Liver (tissue), 3 donors: ENCODE data around the gene ACOT2.

Experiments
- EGR1 ChIP-seq, 2 donors: IDR thresholded peaks; 2 replicates each; pipeline ENCODE4 v1.6.1; 2016 to 2018; ENCODE audit warnings: antibody characterized with exemption in 2 of 2, low read depth in 2 of 2
- NR2F2 ChIP-seq: IDR thresholded peaks from 2 replicates; pipeline ENCODE4 v1.6.1; 2016; ENCODE audit warnings: antibody characterized with exemption
- SP1 ChIP-seq: IDR thresholded peaks from 2 replicates; pipeline ENCODE4 v1.6.1; 2018; ENCODE audit warnings: antibody characterized with exemption, mild to moderate bottlenecking
- YY1 ChIP-seq: IDR thresholded peaks from 2 replicates; pipeline ENCODE4 v1.6.1; 2016; ENCODE audit warnings: antibody characterized with exemption, mild to moderate bottlenecking
- TF ChIP-seq, protein P1 (sequence below): fragments of 150-350 bp; IDR thresholded peaks from 2 replicates; pipeline ENCODE4 v1.5.1; 2017; ENCODE audit warnings: improper control_type of control experiment, low read depth, low read length; ENCODE audit not compliant: missing input control
- donor health status: healthy.
- donor health status: healthy.

DNA sequence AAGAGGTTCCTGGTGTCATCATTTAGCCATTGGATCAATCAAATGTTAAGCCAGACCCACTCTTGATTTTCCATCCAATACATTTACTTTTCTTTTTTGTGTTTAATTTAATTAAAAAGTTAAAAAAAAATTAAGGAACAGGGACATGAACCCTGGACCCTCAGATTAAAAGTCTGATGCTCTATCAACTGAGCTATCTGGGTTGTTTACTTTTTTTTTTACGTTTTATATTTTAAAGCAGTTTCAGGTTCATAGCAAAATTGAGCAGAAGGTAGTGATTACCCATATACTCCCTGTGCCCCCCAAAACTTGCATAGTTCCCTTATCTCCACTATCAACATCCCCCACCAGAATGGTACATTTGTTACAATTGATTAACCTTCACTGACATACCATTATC is 19.7 kb downstream of the ACOT2 start:
- TF ChIP-seq, protein P1, sequence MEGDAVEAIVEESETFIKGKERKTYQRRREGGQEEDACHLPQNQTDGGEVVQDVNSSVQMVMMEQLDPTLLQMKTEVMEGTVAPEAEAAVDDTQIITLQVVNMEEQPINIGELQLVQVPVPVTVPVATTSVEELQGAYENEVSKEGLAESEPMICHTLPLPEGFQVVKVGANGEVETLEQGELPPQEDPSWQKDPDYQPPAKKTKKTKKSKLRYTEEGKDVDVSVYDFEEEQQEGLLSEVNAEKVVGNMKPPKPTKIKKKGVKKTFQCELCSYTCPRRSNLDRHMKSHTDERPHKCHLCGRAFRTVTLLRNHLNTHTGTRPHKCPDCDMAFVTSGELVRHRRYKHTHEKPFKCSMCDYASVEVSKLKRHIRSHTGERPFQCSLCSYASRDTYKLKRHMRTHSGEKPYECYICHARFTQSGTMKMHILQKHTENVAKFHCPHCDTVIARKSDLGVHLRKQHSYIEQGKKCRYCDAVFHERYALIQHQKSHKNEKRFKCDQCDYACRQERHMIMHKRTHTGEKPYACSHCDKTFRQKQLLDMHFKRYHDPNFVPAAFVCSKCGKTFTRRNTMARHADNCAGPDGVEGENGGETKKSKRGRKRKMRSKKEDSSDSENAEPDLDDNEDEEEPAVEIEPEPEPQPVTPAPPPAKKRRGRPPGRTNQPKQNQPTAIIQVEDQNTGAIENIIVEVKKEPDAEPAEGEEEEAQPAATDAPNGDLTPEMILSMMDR = no peak
- TF ChIP-seq YY1 = no peak
- no peak for TF ChIP-seq EGR1 (IDR thresholded peaks at IDR 0.05; ENCODE audit: low read depth in 2 of 2)
- TF ChIP-seq NR2F2 = no peak
- no peak for TF ChIP-seq SP1
